Endodermal cell (in vitro differentiated cells): ENCODE results near the gene PILRB. TPM values are rescaled to one million over a fixed set of nuclear protein-coding genes. Genes with fewer than 3 reads are reported as not detected.
A peak's percentile ranks its signal among the peaks of the same experiment; 100 is the strongest.
"Not testable (repeated sequence)": the region's sequence is repeated elsewhere in the genome, so short reads cannot be mapped to it uniquely, and the experiment has no call there.

Experiments used
- DNase-seq: peaks from one replicate; pipeline ENCODE4 v3.0.0-alpha.2; 2017
- H3K27ac ChIP-seq: 2 replicates; pipeline ENCODE4 v1.5.1; 2013; ENCODE audit warnings: mild to moderate bottlenecking, low read depth, low read length, moderate library complexity
- H3K27me3 ChIP-seq: 2 replicates; pipeline ENCODE4 v1.6.1; 2013; ENCODE audit warnings: mild to moderate bottlenecking, low read length, moderate library complexity; ENCODE audit not compliant: insufficient read depth, control insufficient read depth, poor library complexity, severe bottlenecking
- H3K36me3 ChIP-seq: 2 replicates; pipeline ENCODE4 v1.7.0; 2013; ENCODE audit warnings: mild to moderate bottlenecking, low read length, moderate library complexity; ENCODE audit not compliant: control insufficient read depth, insufficient read depth
- H3K4me1 ChIP-seq: one replicate; pipeline ENCODE4 v1.7.0; 2013; ENCODE audit warnings: low read length; ENCODE audit not compliant: control insufficient read depth, insufficient read depth
- H3K4me3 ChIP-seq: 2 replicates; pipeline ENCODE4 v1.5.1; 2013; ENCODE audit warnings: mild to moderate bottlenecking, low read length, moderate library complexity
- H3K9ac ChIP-seq: 2 replicates; pipeline ENCODE4 v1.6.1; 2013; ENCODE audit warnings: mild to moderate bottlenecking, low read length, moderate library complexity; ENCODE audit not compliant: poor library complexity, severe bottlenecking; ENCODE audit errors: extremely low read depth
- H3K9me3 ChIP-seq: 2 replicates; pipeline ENCODE4 v1.6.1; 2013; ENCODE audit warnings: mild to moderate bottlenecking, low read length, moderate library complexity; ENCODE audit not compliant: control insufficient read depth
- H3K27ac Mint-ChIP-seq: 2 replicates; pipeline ENCODE4 v1.8.0; 2020; ENCODE audit warnings: mixed read lengths
- H3K27me3 Mint-ChIP-seq: 2 replicates; pipeline ENCODE4 v1.8.0; 2021; ENCODE audit warnings: mild to moderate bottlenecking, mixed read lengths; ENCODE audit not compliant: insufficient read depth
- H3K36me3 Mint-ChIP-seq: 2 replicates; pipeline ENCODE4 v1.8.0; 2020; ENCODE audit warnings: low read depth, mixed read lengths
- H3K4me1 Mint-ChIP-seq: 2 replicates; pipeline ENCODE4 v1.8.0; 2020; ENCODE audit warnings: mixed read lengths
- H3K4me3 Mint-ChIP-seq: 2 replicates; pipeline ENCODE4 v1.8.0; 2020; ENCODE audit warnings: mild to moderate bottlenecking, moderate library complexity, mixed read lengths
- H3K9me3 Mint-ChIP-seq: 2 replicates; pipeline ENCODE4 v1.8.0; 2020; ENCODE audit warnings: mild to moderate bottlenecking, mixed read lengths
- CTCF ChIP-seq: fragments of 200-600 bp; sonication (generic); conservative IDR thresholded peaks from 2 replicates; pipeline ENCODE4 v1.5.0; 2021; ENCODE audit warnings: antibody characterized with exemption, mild to moderate bottlenecking
- WGBS, 2 experiments: methylation state at CpG; one replicate each; pipeline versions ENCODE4 v1.1.5 to v1.1.7; 2013; ENCODE audit warnings: missing lambda C conversion rate in 2 of 2, mixed read lengths in 1 of 2; ENCODE audit not compliant: insufficient coverage in 1 of 2, insufficient read length in 1 of 2; 5-methylcytosine and 5-hydroxymethylcytosine counted together
- long read RNA-seq, 4 experiments: library from polyadenylated mRNA in 2 of 4; library from RNA in 1 of 4; library from capped mRNA in 1 of 4; stranded (forward) in 3 of 4; unstranded in 1 of 4; transcript quantifications; one replicate each; pipeline ENCODE4 v2.0.0, GENCODE V29; 2020 to 2021; ENCODE audit warnings: inconsistent platforms in 1 of 4
- polyA plus RNA-seq, 2 experiments: library from polyadenylated mRNA; stranded (reverse); fragments of 50-300 nt; gene quantifications; one replicate each; pipeline ENCODE4 v1.2.3, GENCODE V29; 2013
- total RNA-seq, 2 donors: library from RNA; stranded (reverse); fragmentation: NEBNext Ultra II Directional in 1 of 2; extraction: Animal tissue kit (Norgen Biotek cat#: 25700) in 1 of 2; gene quantifications; 2 replicates in 1 of 2; 3 replicates in 1 of 2; pipeline ENCODE4 v1.2.1, GENCODE V29; 2021

Gene PILRB
- 10 to 100 TPM; 51.9 to 84.4 TPM for total RNA-seq
- polyA plus RNA-seq (2013, experiment 1 of 2), result 34.1 TPM
- polyA plus RNA-seq (2013, experiment 2 of 2), result 29.7 TPM
- long read RNA-seq, experiment 1, partial matches to known transcripts, result 0 of 4 reads
- long read RNA-seq, experiment 1, other reads (novel, unspliced or antisense), result 2 of 4 reads
- long read RNA-seq, experiment 2, partial matches to known transcripts, result 0 of 3 reads
- long read RNA-seq, experiment 2, other reads (novel, unspliced or antisense), result 3 of 3 reads
- long read RNA-seq, experiment 3, partial matches to known transcripts, result 0 of 2 reads
- long read RNA-seq, experiment 3, other reads (novel, unspliced or antisense), result 2 of 2 reads
- long read RNA-seq, experiment 4, result 0 reads

GRCh38 chr7:100358027-100358856, at the start of gene PILRB:
PILRB (plus strand) TSS chr7:100358117; CDS start chr7:100358303, 186 bp downstream.
- peaks cover 59% of the 10 kb centered on the region for H3K36me3 Mint-ChIP-seq
- 94 to 95% methylated on average over 3 to 11 of the region's 11 CpGs for WGBS, 2 experiments
- DNase-seq, result no peak
- H3K9me3 Mint-ChIP-seq, result no peaks in the 10 kb centered on the region
- no peaks in the 10 kb centered on the region for H3K4me1 ChIP-seq
- peak; percentile 43 for TF ChIP-seq CTCF
- no peak within 1 kb of the TSS for H3K4me3 Mint-ChIP-seq
- H3K4me1 Mint-ChIP-seq, result no peaks in the 10 kb centered on the region
- H3K9me3 ChIP-seq, result no peaks in the 10 kb centered on the region
- H3K36me3 ChIP-seq, result peaks cover 82% of the 10 kb centered on the region
- H3K27me3 Mint-ChIP-seq, result no peaks in the 10 kb centered on the region
- no peak within 1 kb of the TSS for H3K9ac ChIP-seq
- peak within 1 kb of the TSS; percentile 17 for H3K27ac Mint-ChIP-seq
- H3K4me3 ChIP-seq, result no peak within 1 kb of the TSS
- no peak within 1 kb of the TSS for H3K27ac ChIP-seq
- H3K27me3 ChIP-seq, result no peaks in the 10 kb centered on the region

GRCh38 chr7:100318329-100318728, 39.6 kb upstream of the PILRB start:
- not testable (repeated sequence) for H3K9me3 ChIP-seq, H3K27ac Mint-ChIP-seq, H3K27ac ChIP-seq, H3K9ac ChIP-seq, DNase-seq, H3K4me1 ChIP-seq, H3K4me3 Mint-ChIP-seq, H3K36me3 ChIP-seq, H3K27me3 Mint-ChIP-seq, H3K27me3 ChIP-seq, H3K4me3 ChIP-seq, H3K4me1 Mint-ChIP-seq, H3K9me3 Mint-ChIP-seq
- H3K36me3 Mint-ChIP-seq, result peaks cover 24% of the 10 kb centered on the region
- 98% methylated on average over 4 of the region's 5 CpGs; no CpG with 5 or more reads in 1 of the 2 experiments for WGBS, 2 experiments

GRCh38 chr7:100321648-100322047, 36.3 kb upstream of the PILRB start:
- not testable (repeated sequence) for H3K9ac ChIP-seq, H3K9me3 ChIP-seq, DNase-seq, H3K9me3 Mint-ChIP-seq, H3K4me1 ChIP-seq, H3K4me3 Mint-ChIP-seq, H3K4me3 ChIP-seq, H3K27me3 ChIP-seq, H3K36me3 ChIP-seq, H3K27me3 Mint-ChIP-seq, H3K4me1 Mint-ChIP-seq, H3K27ac Mint-ChIP-seq, H3K27ac ChIP-seq
- peaks cover 39% of the 10 kb centered on the region for H3K36me3 Mint-ChIP-seq
- no CpG with 5 or more reads among the region's 1 CpG for WGBS, 2 experiments

- H3K36me3 Mint-ChIP-seq, result peaks cover 48% of the 10 kb centered on the region
- not testable (repeated sequence) for H3K9ac ChIP-seq, H3K4me3 ChIP-seq, H3K27ac Mint-ChIP-seq, H3K9me3 ChIP-seq, H3K9me3 Mint-ChIP-seq, DNase-seq, H3K27me3 ChIP-seq, H3K4me1 Mint-ChIP-seq, H3K27me3 Mint-ChIP-seq, H3K4me1 ChIP-seq, H3K4me3 Mint-ChIP-seq, H3K27ac ChIP-seq
- peaks cover 15% of the 10 kb centered on the region for H3K36me3 ChIP-seq
- WGBS, 2 experiments, result 94 to 100% methylated on average over 3 to 11 of the region's 13 CpGs
These were observed 33.7 kb upstream of the PILRB start for GRCh38 chr7:100324194-100324593.

GRCh38 chr7:100325671-100326070, 32.2 kb upstream of the PILRB start:
- H3K4me1 ChIP-seq, H3K27ac Mint-ChIP-seq, DNase-seq, H3K9ac ChIP-seq, H3K9me3 Mint-ChIP-seq, H3K9me3 ChIP-seq, H3K27me3 ChIP-seq, H3K27me3 Mint-ChIP-seq, H3K4me3 Mint-ChIP-seq, H3K4me3 ChIP-seq, H3K27ac ChIP-seq, H3K4me1 Mint-ChIP-seq: not testable (repeated sequence)
- peaks cover 11% of the 10 kb centered on the region for H3K36me3 ChIP-seq
- H3K36me3 Mint-ChIP-seq, result peaks cover 39% of the 10 kb centered on the region
- 88 to 95% methylated on average over 5 to 9 of the region's 9 CpGs for WGBS, 2 experiments

GRCh38 chr7:100326914-100327313, 31.0 kb upstream of the PILRB start:
- not testable (repeated sequence) for H3K36me3 ChIP-seq, H3K27ac Mint-ChIP-seq, H3K27ac ChIP-seq, H3K4me1 Mint-ChIP-seq, H3K27me3 ChIP-seq, H3K4me3 Mint-ChIP-seq, H3K9me3 ChIP-seq, H3K4me3 ChIP-seq, H3K9ac ChIP-seq, H3K27me3 Mint-ChIP-seq, H3K9me3 Mint-ChIP-seq, H3K4me1 ChIP-seq, DNase-seq
- peaks cover 36% of the 10 kb centered on the region for H3K36me3 Mint-ChIP-seq
- 98 to 100% methylated on average over 1 to 7 of the region's 11 CpGs for WGBS, 2 experiments
